Vagina (tissue), 2 donors: ENCODE measurements around the gene RNF43. TPM values are rescaled to one million over a fixed set of nuclear protein-coding genes. Genes with fewer than 3 reads are reported as not detected.
A peak's percentile ranks its signal among the peaks of the same experiment; 100 is the strongest.

Source experiments
- DNase-seq, 2 donors: peaks; one replicate each; pipeline ENCODE4 v3.0.0-alpha.2; 2017; ENCODE audit errors: extremely low spot score in 2 of 2
- H3K27ac ChIP-seq: fragments of 200-600 bp; sonication (generic); one replicate; pipeline ENCODE4 v1.5.1; 2019
- H3K27me3 ChIP-seq: fragments of 200-600 bp; sonication (generic); one replicate; pipeline ENCODE4 v1.5.1; 2019
- H3K36me3 ChIP-seq, 2 donors: fragments of 200-600 bp; sonication (generic); one replicate each; pipeline ENCODE4 v1.5.1; 2017 to 2019
- H3K4me1 ChIP-seq: fragments of 200-600 bp; sonication (generic); one replicate; pipeline ENCODE4 v1.5.1; 2019
- H3K4me3 ChIP-seq, 2 donors: fragments of 200-600 bp; sonication (generic); 1 replicate in 1 of 2; 2 replicates in 1 of 2; pipeline ENCODE4 v1.5.1; 2016 to 2019
- H3K9me3 ChIP-seq: fragments of 200-600 bp; sonication (generic); one replicate; pipeline ENCODE4 v1.5.1; 2019
- CTCF ChIP-seq, 3 experiments: fragments of 450-650 bp in 2 of 3; fragments of 200-600 bp in 1 of 3; sonication (generic) in 1 of 3; IDR thresholded peaks; one replicate each; pipeline ENCODE4 v1.5.1; 2017 to 2019; ENCODE audit warnings: antibody characterized with exemption in 3 of 3, mild to moderate bottlenecking in 2 of 3, moderate library complexity in 2 of 3
- POLR2A ChIP-seq, 2 donors: fragments of 450-650 bp; IDR thresholded peaks; one replicate each; pipeline ENCODE4 v1.6.1; 2017; ENCODE audit warnings: antibody characterized with exemption in 2 of 2, mild to moderate bottlenecking in 2 of 2, moderate library complexity in 2 of 2
- POLR2AphosphoS5 ChIP-seq, 2 donors: sonication (generic); formaldehyde crosslinking; IDR thresholded peaks; one replicate each; pipeline ENCODE4 v1.9.0; 2017; ENCODE audit warnings: antibody characterized with exemption in 2 of 2, mild to moderate bottlenecking in 2 of 2, low read depth in 1 of 2; ENCODE audit not compliant: insufficient read depth in 1 of 2
- intact Hi-C: fragments of 100-400 bp; cut with DNase I; formaldehyde crosslinking; loops from one replicate; pipeline ENCODE4 v1.15.1; 2023
- total RNA-seq: library from RNA; depleted of rRNA; stranded (reverse); fragments of >200 nt; gene quantifications from one replicate; pipeline ENCODE4 v1.2.3, GENCODE V29; 2016

The RNF43 gene
- total RNA-seq, 1 donor from 2014 or later, result 27.7 TPM

GRCh38 chr17:58410714-58411407 lies 6.5 kb downstream of the RNF43 start:
- no peak overlapping the region for H3K27ac ChIP-seq
- H3K36me3 ChIP-seq, result no peaks in the 10 kb centered on the region
- no peaks in the 10 kb centered on the region for H3K27me3 ChIP-seq
- no peaks in the 10 kb centered on the region for H3K9me3 ChIP-seq
- intact Hi-C loops, result no loop called here
- TF ChIP-seq POLR2AphosphoS5 (IDR thresholded peaks at IDR 0.05; ENCODE audit: insufficient read depth in 1 of 2, low read depth in 1 of 2), result no peak
- no peak for TF ChIP-seq CTCF (IDR thresholded peaks at IDR 0.05)
- TF ChIP-seq POLR2A (IDR thresholded peaks at IDR 0.05), result no peak
- H3K4me1 ChIP-seq, result no peaks in the 10 kb centered on the region
- H3K4me3 ChIP-seq, result no peak overlapping the region
- DNase-seq, result no peak

- no peak overlapping the region for H3K4me3 ChIP-seq
- H3K27me3 ChIP-seq, result no peaks in the 10 kb centered on the region
- H3K4me1 ChIP-seq, result no peaks in the 10 kb centered on the region
- H3K9me3 ChIP-seq, result no peaks in the 10 kb centered on the region
- H3K27ac ChIP-seq, result no peak overlapping the region
- intact Hi-C loops, result no loop called here
- TF ChIP-seq POLR2A (IDR thresholded peaks at IDR 0.05) (no peak), POLR2AphosphoS5 (IDR thresholded peaks at IDR 0.05; ENCODE audit: insufficient read depth in 1 of 2, low read depth in 1 of 2) (no peak), CTCF (IDR thresholded peaks at IDR 0.05) (no peak)
- no peaks in the 10 kb centered on the region for H3K36me3 ChIP-seq
- DNase-seq, result no peak
These were observed 7.9 kb downstream of the RNF43 start for GRCh38 chr17:58409432-58409831.

- H3K27me3 ChIP-seq, result no peaks in the 10 kb centered on the region
- H3K27ac ChIP-seq, result peak overlapping the region; percentile 27
- DNase-seq, result no peak
- intact Hi-C loops, result no loop called here
- H3K9me3 ChIP-seq, result no peaks in the 10 kb centered on the region
- H3K4me1 ChIP-seq, result no peaks in the 10 kb centered on the region
- no peaks in the 10 kb centered on the region for H3K36me3 ChIP-seq
- no peak overlapping the region for H3K4me3 ChIP-seq
- TF ChIP-seq POLR2A (IDR thresholded peaks at IDR 0.05), result no peak
- TF ChIP-seq CTCF (IDR thresholded peaks at IDR 0.05), result no peak
- no peak for TF ChIP-seq POLR2AphosphoS5 (IDR thresholded peaks at IDR 0.05; ENCODE audit: insufficient read depth in 1 of 2, low read depth in 1 of 2)
These were observed 14.0 kb downstream of the RNF43 start for GRCh38 chr17:58403311-58403710.

- no peak for DNase-seq
- Histone ChIP-seq H3K4me1 (no peaks in the 10 kb centered on the region), H3K9me3 (no peaks in the 10 kb centered on the region), H3K27me3 (no peaks in the 10 kb centered on the region), H3K27ac (peak overlapping the region; percentile 27), H3K36me3 (no peaks in the 10 kb centered on the region), H3K4me3 (no peak overlapping the region)
- TF ChIP-seq POLR2AphosphoS5 (IDR thresholded peaks at IDR 0.05; ENCODE audit: insufficient read depth in 1 of 2, low read depth in 1 of 2) (no peak), CTCF (IDR thresholded peaks at IDR 0.05) (no peak), POLR2A (IDR thresholded peaks at IDR 0.05) (no peak)
- intact Hi-C loops, result no loop called here
These were observed 14.7 kb downstream of the RNF43 start for GRCh38 chr17:58402679-58403078.

- no peak for DNase-seq
- Histone ChIP-seq H3K27ac (no peak overlapping the region), H3K4me3 (no peak overlapping the region), H3K4me1 (no peaks in the 10 kb centered on the region), H3K36me3 (no peaks in the 10 kb centered on the region), H3K27me3 (no peaks in the 10 kb centered on the region), H3K9me3 (no peaks in the 10 kb centered on the region)
- intact Hi-C loops, result no loop called here
- TF ChIP-seq POLR2A (IDR thresholded peaks at IDR 0.05) (no peak), POLR2AphosphoS5 (IDR thresholded peaks at IDR 0.05; ENCODE audit: insufficient read depth in 1 of 2, low read depth in 1 of 2) (no peak)
These were observed 15.3 kb downstream of the RNF43 start for GRCh38 chr17:58402047-58402446.
